Adrenal gland (tissue), 5 donors: ENCODE results near the gene ADAMTSL1.

ENCODE experiments used
- POLR2A ChIP-seq, 2 donors: fragments of 450-650 bp; IDR thresholded peaks; one replicate each; pipeline ENCODE4 v1.6.1; 2017; ENCODE audit warnings: antibody characterized with exemption in 2 of 2, mild to moderate bottlenecking in 2 of 2, moderate library complexity in 1 of 2
- TF ChIP-seq, protein P1 (sequence below), 6 experiments: fragments of 450-650 bp in 4 of 6; fragments of 200-600 bp in 2 of 6; sonication (generic) in 1 of 6; IDR thresholded peaks; 1 replicate in 5 of 6; 2 replicates in 1 of 6; pipeline versions ENCODE4 v1.5.1 to v1.8.0; 2016 to 2021; ENCODE audit warnings: antibody characterized with exemption in 6 of 6, mild to moderate bottlenecking in 2 of 6, moderate library complexity in 1 of 6
- donor health status: DM: no; HTN: no; CAD: no.

DNA sequence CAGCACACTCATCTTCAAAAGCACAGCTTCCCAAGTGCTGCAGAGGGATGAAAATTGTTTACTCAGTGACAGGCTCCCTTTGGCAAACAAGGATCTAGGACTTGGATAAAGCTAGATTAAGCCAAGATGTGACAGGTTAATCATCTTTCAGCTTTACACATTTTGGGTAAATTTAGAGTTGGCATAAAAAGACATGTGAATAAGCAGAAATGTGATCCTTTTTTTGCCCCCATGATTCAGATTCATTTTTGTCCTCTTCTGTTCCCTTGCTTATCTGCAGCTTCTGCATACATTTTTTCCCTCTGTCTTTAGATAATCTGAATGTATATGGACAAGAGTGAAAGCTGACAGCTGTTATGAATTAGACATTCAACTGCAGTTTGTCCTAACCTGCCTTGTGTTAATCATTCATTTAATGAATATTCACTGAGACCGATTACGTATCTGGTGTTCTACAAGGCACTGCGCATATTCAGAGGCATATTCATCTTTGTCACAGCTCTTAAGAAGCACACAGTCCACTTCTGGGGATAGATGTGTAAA, 19.6 kb downstream of the ADAMTSL1 start:
- TF ChIP-seq POLR2A (IDR thresholded peaks at IDR 0.05) = no peak
- TF ChIP-seq, protein P1, sequence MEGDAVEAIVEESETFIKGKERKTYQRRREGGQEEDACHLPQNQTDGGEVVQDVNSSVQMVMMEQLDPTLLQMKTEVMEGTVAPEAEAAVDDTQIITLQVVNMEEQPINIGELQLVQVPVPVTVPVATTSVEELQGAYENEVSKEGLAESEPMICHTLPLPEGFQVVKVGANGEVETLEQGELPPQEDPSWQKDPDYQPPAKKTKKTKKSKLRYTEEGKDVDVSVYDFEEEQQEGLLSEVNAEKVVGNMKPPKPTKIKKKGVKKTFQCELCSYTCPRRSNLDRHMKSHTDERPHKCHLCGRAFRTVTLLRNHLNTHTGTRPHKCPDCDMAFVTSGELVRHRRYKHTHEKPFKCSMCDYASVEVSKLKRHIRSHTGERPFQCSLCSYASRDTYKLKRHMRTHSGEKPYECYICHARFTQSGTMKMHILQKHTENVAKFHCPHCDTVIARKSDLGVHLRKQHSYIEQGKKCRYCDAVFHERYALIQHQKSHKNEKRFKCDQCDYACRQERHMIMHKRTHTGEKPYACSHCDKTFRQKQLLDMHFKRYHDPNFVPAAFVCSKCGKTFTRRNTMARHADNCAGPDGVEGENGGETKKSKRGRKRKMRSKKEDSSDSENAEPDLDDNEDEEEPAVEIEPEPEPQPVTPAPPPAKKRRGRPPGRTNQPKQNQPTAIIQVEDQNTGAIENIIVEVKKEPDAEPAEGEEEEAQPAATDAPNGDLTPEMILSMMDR (IDR thresholded peaks at IDR 0.05) = no peak
